HL-60 (cell line): ENCODE data around the gene TMEM44.

Experiments used
- DNase-seq, 2 experiments: peaks; one replicate each; pipeline ENCODE4 v3.0.0-alpha.2; 2010 to 2020; ENCODE audit warnings: low read depth in 1 of 2, low spot score in 1 of 2
- H3K27ac ChIP-seq: fragments of 250-450 bp; sonication (Bioruptor Pico); replicated peaks from 2 replicates; pipeline ENCODE4 v1.5.1; 2020; ENCODE audit warnings: mild to moderate bottlenecking, moderate library complexity
- H3K27me3 ChIP-seq: fragments of 250-450 bp; sonication (Bioruptor Pico); 2 replicates; pipeline ENCODE4 v1.5.1; 2021; ENCODE audit warnings: mild to moderate bottlenecking, moderate library complexity; ENCODE audit not compliant: insufficient read depth, poor library complexity, severe bottlenecking
- H3K4me3 ChIP-seq: replicated peaks from 2 replicates; pipeline ENCODE4 v1.5.1; 2011; ENCODE audit warnings: mild to moderate bottlenecking, control low read depth, low read length; ENCODE audit not compliant: insufficient read depth
- GABPA ChIP-seq: IDR thresholded peaks from 2 replicates; pipeline ENCODE4 v1.6.1; 2012; ENCODE audit warnings: low read depth
- POLR2AphosphoS5 ChIP-seq: IDR thresholded peaks from 2 replicates; pipeline ENCODE4 v1.6.1; 2012; ENCODE audit warnings: low read depth
- SPI1 ChIP-seq: IDR thresholded peaks from 2 replicates; pipeline ENCODE4 v1.6.1; 2012; ENCODE audit warnings: low read depth, mild to moderate bottlenecking, borderline replicate concordance
- TF ChIP-seq, protein P1 (sequence below): IDR thresholded peaks from 2 replicates; pipeline ENCODE4 v1.6.1; 2012; ENCODE audit warnings: low read depth; ENCODE audit not compliant: insufficient replicate concordance
- TF ChIP-seq, protein P2 (sequence below): IDR thresholded peaks from one replicate; pipeline ENCODE4 v1.5.1; 2011; ENCODE audit warnings: low read length, control low read depth, inconsistent platforms; ENCODE audit not compliant: insufficient read depth

The TMEM44 gene

DNA sequence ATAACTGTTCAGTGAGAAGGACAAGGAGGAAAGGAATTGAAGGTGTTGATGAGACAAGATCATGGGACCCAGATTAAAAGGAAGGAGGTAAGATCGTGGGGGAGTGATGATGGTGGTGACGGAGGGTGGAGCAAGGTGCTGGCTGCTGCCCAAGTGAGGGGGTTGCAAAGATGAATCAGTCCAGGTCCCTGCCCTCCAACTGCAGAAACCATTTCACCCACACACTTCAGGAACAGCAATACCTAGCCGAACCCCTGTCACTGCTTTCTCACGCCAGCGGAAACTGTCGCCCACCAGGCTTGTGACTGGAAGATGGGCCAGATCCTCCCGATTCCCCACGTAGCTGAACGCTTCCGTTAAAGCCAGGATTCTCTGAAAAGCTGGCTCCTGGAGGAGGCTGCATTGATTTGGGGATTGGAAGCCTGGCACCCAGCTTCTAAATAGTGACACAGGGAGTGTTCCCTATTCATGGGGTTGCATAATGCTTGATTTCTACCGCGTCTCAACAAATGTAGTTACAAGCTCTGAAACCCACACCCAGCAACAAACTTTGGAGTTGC is 41.9 kb upstream of the TMEM44 start:
- TF ChIP-seq SPI1 (no peak), GABPA (no peak), POLR2AphosphoS5 (no peak)
- TF ChIP-seq, protein P1, sequence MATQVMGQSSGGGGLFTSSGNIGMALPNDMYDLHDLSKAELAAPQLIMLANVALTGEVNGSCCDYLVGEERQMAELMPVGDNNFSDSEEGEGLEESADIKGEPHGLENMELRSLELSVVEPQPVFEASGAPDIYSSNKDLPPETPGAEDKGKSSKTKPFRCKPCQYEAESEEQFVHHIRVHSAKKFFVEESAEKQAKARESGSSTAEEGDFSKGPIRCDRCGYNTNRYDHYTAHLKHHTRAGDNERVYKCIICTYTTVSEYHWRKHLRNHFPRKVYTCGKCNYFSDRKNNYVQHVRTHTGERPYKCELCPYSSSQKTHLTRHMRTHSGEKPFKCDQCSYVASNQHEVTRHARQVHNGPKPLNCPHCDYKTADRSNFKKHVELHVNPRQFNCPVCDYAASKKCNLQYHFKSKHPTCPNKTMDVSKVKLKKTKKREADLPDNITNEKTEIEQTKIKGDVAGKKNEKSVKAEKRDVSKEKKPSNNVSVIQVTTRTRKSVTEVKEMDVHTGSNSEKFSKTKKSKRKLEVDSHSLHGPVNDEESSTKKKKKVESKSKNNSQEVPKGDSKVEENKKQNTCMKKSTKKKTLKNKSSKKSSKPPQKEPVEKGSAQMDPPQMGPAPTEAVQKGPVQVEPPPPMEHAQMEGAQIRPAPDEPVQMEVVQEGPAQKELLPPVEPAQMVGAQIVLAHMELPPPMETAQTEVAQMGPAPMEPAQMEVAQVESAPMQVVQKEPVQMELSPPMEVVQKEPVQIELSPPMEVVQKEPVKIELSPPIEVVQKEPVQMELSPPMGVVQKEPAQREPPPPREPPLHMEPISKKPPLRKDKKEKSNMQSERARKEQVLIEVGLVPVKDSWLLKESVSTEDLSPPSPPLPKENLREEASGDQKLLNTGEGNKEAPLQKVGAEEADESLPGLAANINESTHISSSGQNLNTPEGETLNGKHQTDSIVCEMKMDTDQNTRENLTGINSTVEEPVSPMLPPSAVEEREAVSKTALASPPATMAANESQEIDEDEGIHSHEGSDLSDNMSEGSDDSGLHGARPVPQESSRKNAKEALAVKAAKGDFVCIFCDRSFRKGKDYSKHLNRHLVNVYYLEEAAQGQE: no peak
- TF ChIP-seq, protein P2, sequence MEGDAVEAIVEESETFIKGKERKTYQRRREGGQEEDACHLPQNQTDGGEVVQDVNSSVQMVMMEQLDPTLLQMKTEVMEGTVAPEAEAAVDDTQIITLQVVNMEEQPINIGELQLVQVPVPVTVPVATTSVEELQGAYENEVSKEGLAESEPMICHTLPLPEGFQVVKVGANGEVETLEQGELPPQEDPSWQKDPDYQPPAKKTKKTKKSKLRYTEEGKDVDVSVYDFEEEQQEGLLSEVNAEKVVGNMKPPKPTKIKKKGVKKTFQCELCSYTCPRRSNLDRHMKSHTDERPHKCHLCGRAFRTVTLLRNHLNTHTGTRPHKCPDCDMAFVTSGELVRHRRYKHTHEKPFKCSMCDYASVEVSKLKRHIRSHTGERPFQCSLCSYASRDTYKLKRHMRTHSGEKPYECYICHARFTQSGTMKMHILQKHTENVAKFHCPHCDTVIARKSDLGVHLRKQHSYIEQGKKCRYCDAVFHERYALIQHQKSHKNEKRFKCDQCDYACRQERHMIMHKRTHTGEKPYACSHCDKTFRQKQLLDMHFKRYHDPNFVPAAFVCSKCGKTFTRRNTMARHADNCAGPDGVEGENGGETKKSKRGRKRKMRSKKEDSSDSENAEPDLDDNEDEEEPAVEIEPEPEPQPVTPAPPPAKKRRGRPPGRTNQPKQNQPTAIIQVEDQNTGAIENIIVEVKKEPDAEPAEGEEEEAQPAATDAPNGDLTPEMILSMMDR: no peak
- no peak overlapping the region for H3K4me3 ChIP-seq
- DNase-seq: no peak
- no peaks in the 10 kb centered on the region for H3K27me3 ChIP-seq
- H3K27ac ChIP-seq: no peak overlapping the region

DNA sequence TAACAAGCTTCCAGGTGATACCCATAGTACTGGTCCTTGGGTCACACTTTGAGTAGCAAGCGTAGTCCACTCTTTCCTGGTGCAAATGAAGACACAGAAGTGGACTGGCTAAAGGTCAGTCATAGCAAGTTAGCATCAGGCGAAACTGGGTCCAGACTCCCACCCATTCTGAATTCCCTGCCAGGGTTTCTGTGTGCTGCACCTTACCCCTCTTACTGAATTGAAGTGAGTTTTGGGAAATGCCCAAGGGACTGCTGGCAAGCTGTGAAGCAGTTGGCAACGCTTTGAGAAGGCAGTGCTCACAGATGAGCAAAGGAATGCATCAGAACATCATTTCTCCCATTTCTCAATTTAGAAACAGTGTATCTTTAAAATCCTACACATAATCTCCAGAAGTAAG is 40.5 kb upstream of the TMEM44 start:
- TF ChIP-seq GABPA (no peak), POLR2AphosphoS5 (no peak), SPI1 (no peak)
- TF ChIP-seq, protein P1: no peak
- TF ChIP-seq, protein P2: no peak
- no peak overlapping the region for H3K27ac ChIP-seq
- no peak for DNase-seq
- H3K4me3 ChIP-seq: no peak overlapping the region
- H3K27me3 ChIP-seq: no peaks in the 10 kb centered on the region

DNA sequence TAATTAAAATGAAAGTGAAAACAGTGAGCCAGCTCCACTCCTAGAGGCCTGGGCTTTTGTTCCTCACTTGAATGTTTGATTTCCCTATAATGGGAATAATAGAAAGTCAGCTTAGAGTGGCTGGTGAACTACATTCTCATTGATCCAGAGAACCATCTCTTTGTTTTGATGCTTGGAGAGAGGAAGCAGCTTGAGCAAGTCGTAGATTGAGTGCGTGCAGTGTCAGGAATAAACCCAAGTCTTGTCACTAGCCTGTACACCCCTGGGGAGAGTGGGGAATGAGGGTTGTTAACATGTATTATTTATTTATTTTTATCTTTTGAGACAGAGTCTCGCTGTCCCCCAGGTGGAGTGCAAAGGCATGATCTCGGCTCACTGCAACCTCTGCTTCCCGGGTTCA is 39.7 kb upstream of the TMEM44 start:
- no peak for TF ChIP-seq POLR2AphosphoS5
- Histone ChIP-seq H3K27ac (peak overlapping the region; percentile 100), H3K4me3 (peak overlapping the region; percentile 66), H3K27me3 (no peaks in the 10 kb centered on the region)
- no peak for DNase-seq

DNA sequence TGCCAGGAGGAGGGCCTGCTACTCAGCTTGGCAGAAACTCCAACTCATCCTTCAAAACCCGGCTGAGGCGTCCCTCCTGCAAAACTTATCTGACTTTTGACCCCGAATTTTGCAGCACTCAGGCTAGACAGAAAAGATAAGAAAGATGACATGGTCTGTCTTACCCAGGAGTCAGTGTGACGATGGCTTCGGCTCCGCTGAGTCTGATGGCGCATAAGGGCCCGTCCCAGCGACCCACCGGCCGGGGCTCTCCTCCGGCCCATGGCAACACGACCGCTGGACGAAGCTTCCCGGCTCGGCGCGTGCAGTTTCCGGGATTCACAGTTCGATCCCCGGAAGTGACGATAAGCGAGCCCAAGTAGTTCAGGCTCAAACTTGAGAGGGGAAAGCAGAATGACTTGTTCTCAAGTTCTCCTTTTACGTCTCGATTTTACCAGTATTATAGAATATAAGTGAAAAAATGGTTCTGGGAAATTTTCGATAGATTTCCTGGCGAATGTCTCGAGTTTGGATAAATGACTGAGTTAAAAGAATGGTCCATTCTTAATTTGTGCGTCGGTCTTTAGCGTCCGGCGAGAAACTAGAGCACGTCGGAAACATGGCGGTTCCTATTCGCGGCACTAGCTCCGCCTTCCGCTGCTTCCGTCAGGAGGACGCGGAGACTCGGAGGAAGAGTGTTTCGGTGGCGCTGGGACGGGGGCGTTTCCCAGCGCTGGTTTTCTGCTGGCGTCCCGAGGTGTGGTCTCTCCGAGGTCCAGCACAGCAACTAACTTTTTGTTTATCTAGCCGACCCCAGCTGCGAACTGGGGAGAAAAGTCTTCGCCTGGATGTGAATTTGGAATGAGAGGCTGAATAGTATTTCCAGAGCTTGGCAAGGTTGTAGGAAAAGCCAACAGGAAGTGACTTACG is 38.9 kb upstream of the TMEM44 start, which contains the start of gene LSG1:
LSG1 (minus strand) TSS at position 292 of the 909 bp plus-strand sequence; CDS start at position 263, 29 bp downstream.
- peak within 1 kb of the TSS; percentile 90 for H3K4me3 ChIP-seq
- 0 out of 2 replicates have a peak, but pooled peaks have one; percentile 8 for TF ChIP-seq SPI1
- peak; percentile 81 for TF ChIP-seq POLR2AphosphoS5
- TF ChIP-seq GABPA: peak; percentile 94
- TF ChIP-seq, protein P2: no peak
- TF ChIP-seq, protein P1: no peak

More for the DNA sequence above, 38.9 kb upstream of the TMEM44 start, which contains the start of gene LSG1:
- H3K27me3 ChIP-seq: no peaks in the 10 kb centered on the region
- peak; percentile 78 to 93 for DNase-seq
- peak within 1 kb of the TSS; percentile 100 for H3K27ac ChIP-seq
